Activated CD4-positive, alpha-beta T cell treated with anti-CD3 and anti-CD28 coated beads for 1 hour (primary cell): ENCODE data around the gene APH1B.
A peak's percentile ranks its signal among the peaks of the same experiment; 100 is the strongest.
"Not testable (repeated sequence)": the region's sequence is repeated elsewhere in the genome, so short reads cannot be mapped to it uniquely, and the experiment has no call there.

Experiments used
- DNase-seq: peaks from one replicate; pipeline ENCODE4 v3.0.0-alpha.2; 2020

Gene APH1B

GRCh38 chr15:63277038-63277892, at the start of gene APH1B:
Gene APH1B (plus strand): TSS chr15:63277605. CDS start chr15:63277624, 19 bp downstream.
- DNase-seq, result peak; percentile 74

DNA sequence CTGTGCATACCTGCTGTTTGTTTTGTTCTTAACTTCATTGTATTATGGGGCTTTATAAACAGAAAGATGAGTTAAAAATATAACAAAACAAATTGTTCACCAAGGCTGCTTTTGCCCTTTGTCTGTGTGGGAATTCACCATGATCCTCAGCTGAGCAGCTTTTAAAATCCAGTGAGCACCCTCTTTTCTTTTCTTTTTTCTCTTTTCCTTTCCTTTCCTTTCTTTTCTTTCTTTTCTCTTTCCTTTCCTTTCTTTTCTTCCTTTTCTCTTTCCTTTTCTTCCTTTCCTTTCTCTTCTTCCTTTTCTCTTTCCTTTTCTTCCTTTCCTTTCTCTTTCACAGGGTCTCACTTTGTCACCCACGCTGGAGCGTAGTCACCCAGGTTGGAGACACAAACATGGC, 49.7 kb upstream of the APH1B start:
- no peak for DNase-seq

DNA sequence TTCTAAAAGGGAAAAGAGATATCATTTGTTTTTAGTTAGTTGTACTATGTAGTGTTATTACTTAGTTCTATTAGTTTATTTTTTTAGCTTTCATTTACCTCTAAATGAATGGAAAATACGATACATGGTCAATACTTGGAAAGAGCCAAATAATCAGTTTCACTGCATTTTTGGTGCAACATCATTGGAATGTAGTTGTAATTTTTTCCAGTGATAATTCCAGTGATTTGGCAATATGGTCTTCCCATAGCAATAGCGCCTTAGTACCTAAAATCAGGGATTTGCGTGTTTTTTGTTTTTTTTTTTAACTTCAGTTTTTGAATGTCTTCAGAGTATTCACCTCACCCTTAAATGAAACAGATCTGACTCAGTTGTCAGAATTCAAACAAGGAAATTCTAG, 46.2 kb upstream of the APH1B start:
- no peak for DNase-seq

GRCh38 chr15:63231706-63232105, 45.7 kb upstream of the APH1B start:
- DNase-seq, result no peak

- no peak for DNase-seq
Measured at GRCh38 chr15:63232405-63232804, 45.0 kb upstream of the APH1B start.

GRCh38 chr15:63232943-63233342, 44.5 kb upstream of the APH1B start:
- no peak for DNase-seq

- DNase-seq, result no peak
Measured at GRCh38 chr15:63233667-63234423, 43.6 kb upstream of the APH1B start.

GRCh38 chr15:63234451-63234870, 42.9 kb upstream of the APH1B start:
- no peak for DNase-seq

- no peak for DNase-seq
Measured at GRCh38 chr15:63236272-63236671, 41.1 kb upstream of the APH1B start.

GRCh38 chr15:63237086-63237485, 40.3 kb upstream of the APH1B start:
- DNase-seq, result not testable (repeated sequence)

DNA sequence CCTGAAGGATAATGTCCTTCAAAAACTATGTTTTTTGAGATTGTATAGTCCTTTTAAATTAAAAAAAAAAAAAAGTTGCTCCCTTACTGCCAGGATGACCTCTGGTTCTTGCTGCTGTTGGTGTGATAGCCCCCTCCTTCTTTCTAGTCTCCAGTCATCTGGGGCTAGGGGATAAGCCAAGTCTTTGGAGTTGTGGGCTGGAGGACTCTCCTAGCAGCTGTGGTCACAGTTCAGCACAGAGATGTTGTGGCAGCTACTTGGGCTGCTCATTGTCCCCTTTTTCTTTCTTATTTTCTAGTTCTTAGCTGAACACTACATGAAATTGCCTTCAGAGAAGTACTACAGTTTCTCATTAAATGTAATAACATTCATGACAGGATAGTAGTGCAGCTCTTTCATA, 39.2 kb upstream of the APH1B start:
- DNase-seq, result no peak

GRCh38 chr15:63238796-63239195, 38.6 kb upstream of the APH1B start:
- no peak for DNase-seq

GRCh38 chr15:63240109-63240508, 37.3 kb upstream of the APH1B start:
- no peak for DNase-seq

DNA sequence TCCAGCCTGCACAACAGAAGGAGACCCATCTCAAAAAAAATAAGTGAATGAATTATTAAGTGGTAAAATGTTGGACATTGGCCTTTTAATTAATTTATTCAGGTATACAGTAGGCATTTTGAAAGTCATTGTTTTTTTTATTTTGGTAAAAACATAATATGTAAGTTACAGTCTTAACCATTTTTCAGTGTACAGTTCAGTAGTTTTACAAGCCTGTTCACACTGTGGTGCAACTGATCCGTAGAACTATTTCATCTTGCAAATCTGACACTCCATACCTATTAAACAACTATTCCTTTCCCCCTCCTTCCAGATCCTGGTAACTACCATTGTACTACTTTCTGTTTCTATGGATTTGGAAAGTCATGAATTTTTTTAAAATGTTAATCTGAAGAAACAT, 36.1 kb upstream of the APH1B start:
- DNase-seq, result no peak

- no peak for DNase-seq
Measured at GRCh38 chr15:63243101-63243500, 34.3 kb upstream of the APH1B start.

DNA sequence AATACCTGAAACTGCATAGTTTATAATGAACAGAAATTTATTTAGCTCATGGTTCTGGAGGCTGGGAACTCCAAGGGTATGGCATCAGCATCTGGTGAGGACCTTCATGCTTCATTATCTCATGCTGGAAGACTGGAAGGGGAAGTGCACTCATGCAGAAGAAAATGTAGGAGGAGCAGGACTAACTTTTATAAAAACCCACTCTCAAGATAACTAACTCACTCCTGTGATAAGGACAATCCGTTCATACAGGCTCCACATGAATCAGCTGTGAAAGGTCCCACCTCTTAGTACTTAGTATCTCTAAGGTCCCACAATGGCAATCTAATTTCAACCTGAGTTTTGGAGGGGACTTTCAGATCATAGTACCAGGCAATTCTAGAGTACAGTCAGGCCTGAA, 33.6 kb upstream of the APH1B start:
- DNase-seq, result no peak

DNA sequence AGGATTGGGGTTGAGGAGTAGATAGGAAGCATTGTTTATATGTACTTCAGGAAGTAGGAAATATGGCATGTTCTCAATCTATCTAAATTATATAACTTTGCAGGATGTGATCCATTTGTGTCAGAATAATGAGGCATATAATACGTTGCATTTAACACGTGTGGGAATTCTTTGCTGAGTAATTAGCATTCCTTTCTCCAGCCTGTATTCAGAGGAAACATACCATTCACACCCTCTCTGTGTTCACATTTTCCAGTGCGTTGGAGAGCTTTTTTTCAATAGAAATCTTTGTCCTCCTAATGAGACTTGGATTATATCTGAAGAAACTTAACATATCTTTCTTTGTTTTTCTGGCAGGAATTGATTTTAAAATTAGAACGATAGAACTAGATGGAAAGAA, 33.0 kb upstream of the APH1B start:
- no peak for DNase-seq

GRCh38 chr15:63244976-63245645, 32.3 kb upstream of the APH1B start:
- DNase-seq, result no peak

- no peak for DNase-seq
Measured at GRCh38 chr15:63246691-63247469, 30.5 kb upstream of the APH1B start.

DNA sequence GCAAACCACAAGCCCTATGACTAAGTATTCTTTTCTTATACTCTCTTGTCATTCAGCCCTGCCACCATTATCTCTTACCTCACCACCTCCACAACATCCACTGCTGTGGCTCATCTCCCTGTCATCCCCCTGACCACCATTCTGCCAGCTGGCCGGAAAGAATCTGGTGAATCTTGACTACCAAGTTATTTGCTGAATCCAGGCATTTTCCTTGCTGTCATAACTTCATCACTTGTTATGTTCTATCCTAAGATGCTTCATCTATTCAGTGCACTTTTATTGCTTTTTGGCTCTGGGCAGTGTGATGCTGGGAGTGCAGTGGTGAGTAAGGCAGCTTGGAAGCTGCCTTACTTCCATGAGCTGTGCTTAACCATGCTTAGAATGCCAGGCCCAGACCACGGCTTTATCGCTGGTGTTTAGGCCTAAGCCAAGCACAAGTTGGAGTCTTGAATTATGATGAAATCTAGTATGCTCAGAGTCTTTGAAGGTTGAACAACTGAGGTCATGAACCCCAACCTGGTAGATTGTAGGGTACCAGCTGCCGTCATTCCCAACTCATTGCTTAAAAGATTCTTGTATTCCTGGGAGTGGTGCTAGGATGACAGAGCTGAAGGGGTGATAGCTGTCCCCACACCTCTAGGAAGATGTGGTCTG, 27.0 kb upstream of the APH1B start:
- no peak for DNase-seq

DNA sequence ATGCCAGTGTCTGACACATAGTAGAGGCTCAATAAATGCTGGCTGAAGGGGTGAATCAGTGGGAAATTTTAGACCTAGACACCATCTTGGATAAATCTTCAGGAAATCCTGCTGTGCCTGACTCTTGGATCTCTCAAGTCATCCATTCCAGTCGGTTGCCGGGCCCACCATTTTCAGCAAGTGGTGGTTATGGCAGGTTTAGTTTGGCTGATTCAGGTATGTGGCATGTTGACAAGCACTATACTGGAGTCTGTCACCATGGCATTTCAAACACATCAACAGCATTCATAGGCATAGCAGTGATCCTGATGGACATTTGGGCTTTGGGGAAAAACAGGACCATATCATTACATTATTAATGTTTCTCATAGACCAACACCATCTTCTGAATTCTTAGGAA, 25.7 kb upstream of the APH1B start:
- DNase-seq, result no peak

GRCh38 chr15:63252292-63252691, 25.1 kb upstream of the APH1B start:
- no peak for DNase-seq
